Adrenal gland (tissue), 12 donors: Measurements from ENCODE around the gene SOX3. TPM values are rescaled to one million over a fixed set of nuclear protein-coding genes. Genes with fewer than 3 reads are reported as not detected.

ENCODE experiments used
- DNase-seq, 7 donors: peaks; one replicate each; pipeline ENCODE4 v3.0.0-alpha.2; 2019 to 2020
- H3K27ac ChIP-seq, 5 donors: fragments of 200-600 bp; sonication (generic) in 4 of 5; 1 replicate in 3 of 5; 2 replicates in 2 of 5; pipeline versions ENCODE4 v1.5.1 to v1.8.0; 2016 to 2020; ENCODE audit warnings: mild to moderate bottlenecking in 1 of 5
- H3K27me3 ChIP-seq: fragments of 200-600 bp; 2 replicates; pipeline ENCODE4 v1.8.0; 2021
- H3K36me3 ChIP-seq, 2 donors: fragments of 200-600 bp; replicated peaks in 1 of 2; 1 replicate in 1 of 2; 2 replicates in 1 of 2; pipeline versions ENCODE4 v1.5.1 to v1.8.0; 2018 to 2022
- H3K4me1 ChIP-seq, 2 donors: fragments of 200-600 bp; replicated peaks in 1 of 2; 1 replicate in 1 of 2; 2 replicates in 1 of 2; pipeline versions ENCODE4 v1.5.1 to v1.8.0; 2018 to 2021
- H3K4me3 ChIP-seq, 4 donors: fragments of 200-600 bp; sonication (generic) in 3 of 4; one replicate each; pipeline ENCODE4 v1.5.1; 2016 to 2018
- H3K9me3 ChIP-seq, 3 donors: fragments of 200-600 bp; sonication (generic) in 1 of 3; replicated peaks in 1 of 3; 1 replicate in 2 of 3; 2 replicates in 1 of 3; pipeline versions ENCODE4 v1.5.1 to v1.8.0; 2016 to 2021
- POLR2A ChIP-seq, 2 donors: fragments of 450-650 bp; IDR thresholded peaks; one replicate each; pipeline ENCODE4 v1.6.1; 2017; ENCODE audit warnings: antibody characterized with exemption in 2 of 2, mild to moderate bottlenecking in 2 of 2, moderate library complexity in 1 of 2
- WGBS, 4 donors: extraction: QIAGEN DNeasy Blood & Tissue Kit in 2 of 4; methylation state at CpG; one replicate each; pipeline versions ENCODE4 v1.1.5 to v1.1.7; 2013 to 2017; 5-methylcytosine and 5-hydroxymethylcytosine counted together
- intact Hi-C, 2 donors: fragments of 100-400 bp; cut with DNase I; formaldehyde crosslinking; loops; one replicate each; pipeline versions ENCODE4 v1.14.1 to v1.15.0; 2022 to 2023
- polyA plus RNA-seq, 3 donors: library from polyadenylated mRNA; stranded (reverse); fragments of 200-250 nt in 2 of 3; fragments of 350-450 nt in 1 of 3; fragmentation: Illumina TruSeq in 1 of 3; extraction: RNeasy Lipid Tissue Mini Kit (QIAGEN cat#74804) in 1 of 3; gene quantifications; one replicate each; pipeline ENCODE4 v1.2.3, GENCODE V29; 2013 to 2014
- total RNA-seq, 9 donors: library from RNA; depleted of rRNA in 4 of 9; stranded (reverse); fragments of >200 nt in 4 of 9; fragments of 120-200 nt in 1 of 9; fragmentation: NEBNext Ultra II Directional in 1 of 9; extraction: Animal tissue kit (Norgen Biotek cat#: 25700) in 1 of 9; gene quantifications; one replicate each; pipeline versions ENCODE4 v1.1.0 to v1.2.4, GENCODE V29; 2013 to 2023
- TF ChIP-seq, protein P1 (sequence below), 6 experiments: fragments of 450-650 bp in 4 of 6; fragments of 200-600 bp in 2 of 6; sonication (generic) in 1 of 6; IDR thresholded peaks; 1 replicate in 5 of 6; 2 replicates in 1 of 6; pipeline versions ENCODE4 v1.5.1 to v1.8.0; 2016 to 2021; ENCODE audit warnings: antibody characterized with exemption in 6 of 6, mild to moderate bottlenecking in 2 of 6, moderate library complexity in 1 of 6
- donor health status: healthy with polysubstance abuse.
- donor health status: Bipolar disorder and iron deficiency.
- donor health status: DM: yes; HTN: yes; CAD: no.
- donor health status: DM: no; HTN: no; CAD: no.
- donor health status: DM: no; HTN: no; CAD: no.
- donor health status: DM: yes; HTN: yes; CAD: no.

The SOX3 gene
- total and polyA plus RNA-seq, 12 donors = 0.20 to 0.55 (median 0.25) TPM; not detected in 6

GRCh38 chrX:140507223-140507981 is 2.5 kb upstream of the SOX3 start:
- no peak for DNase-seq
- Histone ChIP-seq H3K9me3 (no peaks in the 10 kb centered on the region), H3K27me3 (peaks cover 96% of the 10 kb centered on the region), H3K4me3 (no peak overlapping the region), H3K4me1 (no peaks in the 10 kb centered on the region), H3K36me3 (no peaks in the 10 kb centered on the region), H3K27ac (no peak overlapping the region)
- intact Hi-C loops = no loop called here
- WGBS, 4 donors = 0 to 38% (median 14%) methylated on average over 15 to 36 of the region's 36 CpGs
- TF ChIP-seq, protein P1, sequence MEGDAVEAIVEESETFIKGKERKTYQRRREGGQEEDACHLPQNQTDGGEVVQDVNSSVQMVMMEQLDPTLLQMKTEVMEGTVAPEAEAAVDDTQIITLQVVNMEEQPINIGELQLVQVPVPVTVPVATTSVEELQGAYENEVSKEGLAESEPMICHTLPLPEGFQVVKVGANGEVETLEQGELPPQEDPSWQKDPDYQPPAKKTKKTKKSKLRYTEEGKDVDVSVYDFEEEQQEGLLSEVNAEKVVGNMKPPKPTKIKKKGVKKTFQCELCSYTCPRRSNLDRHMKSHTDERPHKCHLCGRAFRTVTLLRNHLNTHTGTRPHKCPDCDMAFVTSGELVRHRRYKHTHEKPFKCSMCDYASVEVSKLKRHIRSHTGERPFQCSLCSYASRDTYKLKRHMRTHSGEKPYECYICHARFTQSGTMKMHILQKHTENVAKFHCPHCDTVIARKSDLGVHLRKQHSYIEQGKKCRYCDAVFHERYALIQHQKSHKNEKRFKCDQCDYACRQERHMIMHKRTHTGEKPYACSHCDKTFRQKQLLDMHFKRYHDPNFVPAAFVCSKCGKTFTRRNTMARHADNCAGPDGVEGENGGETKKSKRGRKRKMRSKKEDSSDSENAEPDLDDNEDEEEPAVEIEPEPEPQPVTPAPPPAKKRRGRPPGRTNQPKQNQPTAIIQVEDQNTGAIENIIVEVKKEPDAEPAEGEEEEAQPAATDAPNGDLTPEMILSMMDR (IDR thresholded peaks at IDR 0.05) = no peak
- TF ChIP-seq POLR2A (IDR thresholded peaks at IDR 0.05) = no peak

DNA sequence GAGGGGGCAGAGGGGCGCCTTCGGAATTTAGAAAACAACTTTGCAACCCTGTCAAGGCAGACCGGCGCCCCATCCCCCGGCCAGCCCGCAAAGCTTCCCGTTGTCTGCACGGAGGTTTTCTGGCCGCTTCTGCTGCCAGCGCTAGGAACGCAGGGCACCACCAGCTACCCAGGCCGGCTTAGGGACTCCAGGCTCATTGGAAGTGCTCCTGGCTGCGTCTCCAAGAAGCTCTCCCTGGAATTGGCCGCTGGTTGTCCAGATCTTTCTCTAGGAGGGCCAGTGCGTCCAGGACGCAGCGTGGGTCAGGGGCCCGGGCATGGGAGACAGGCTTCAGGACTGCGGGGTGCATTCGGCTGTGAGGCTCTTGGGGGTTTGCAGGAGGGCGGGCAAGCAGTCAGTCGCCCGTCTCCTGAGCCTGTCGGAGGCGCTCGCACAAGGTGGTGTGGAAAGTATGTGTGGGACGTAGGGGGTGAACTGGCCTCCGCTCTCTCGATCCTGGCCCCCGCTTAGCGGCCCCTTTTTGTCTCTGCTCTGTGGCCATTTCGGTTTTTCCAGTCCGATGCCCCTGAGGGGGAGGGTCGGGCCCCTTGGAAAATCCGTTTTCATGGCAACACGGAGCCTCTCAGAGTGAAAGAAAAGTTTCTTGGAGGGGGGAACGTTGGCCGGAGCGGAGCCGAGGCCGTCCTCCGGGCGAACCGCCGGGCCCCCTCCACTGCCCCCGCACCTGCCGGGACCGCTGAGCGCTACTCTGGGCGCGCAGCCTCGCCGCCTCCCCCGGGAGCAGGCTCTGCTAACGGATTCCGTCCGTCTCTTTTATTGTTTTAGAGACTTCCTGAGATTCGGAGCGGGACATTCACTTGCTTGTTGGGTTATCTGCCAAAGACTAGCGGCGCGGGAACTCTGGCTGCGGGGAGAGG is 810 bp upstream of the SOX3 start:
- WGBS, 4 donors = 0 to 37% (median 14%) methylated on average over 16 to 63 of the region's 63 CpGs
- TF ChIP-seq, protein P1 (IDR thresholded peaks at IDR 0.05) = no peak
- no peak for TF ChIP-seq POLR2A (IDR thresholded peaks at IDR 0.05)
- no peak for DNase-seq
- intact Hi-C loops = no loop called here
- Histone ChIP-seq H3K27ac (no peak overlapping the region), H3K27me3 (peaks cover 96% of the 10 kb centered on the region), H3K4me1 (no peaks in the 10 kb centered on the region), H3K36me3 (no peaks in the 10 kb centered on the region), H3K9me3 (no peaks in the 10 kb centered on the region), H3K4me3 (no peak overlapping the region)

DNA sequence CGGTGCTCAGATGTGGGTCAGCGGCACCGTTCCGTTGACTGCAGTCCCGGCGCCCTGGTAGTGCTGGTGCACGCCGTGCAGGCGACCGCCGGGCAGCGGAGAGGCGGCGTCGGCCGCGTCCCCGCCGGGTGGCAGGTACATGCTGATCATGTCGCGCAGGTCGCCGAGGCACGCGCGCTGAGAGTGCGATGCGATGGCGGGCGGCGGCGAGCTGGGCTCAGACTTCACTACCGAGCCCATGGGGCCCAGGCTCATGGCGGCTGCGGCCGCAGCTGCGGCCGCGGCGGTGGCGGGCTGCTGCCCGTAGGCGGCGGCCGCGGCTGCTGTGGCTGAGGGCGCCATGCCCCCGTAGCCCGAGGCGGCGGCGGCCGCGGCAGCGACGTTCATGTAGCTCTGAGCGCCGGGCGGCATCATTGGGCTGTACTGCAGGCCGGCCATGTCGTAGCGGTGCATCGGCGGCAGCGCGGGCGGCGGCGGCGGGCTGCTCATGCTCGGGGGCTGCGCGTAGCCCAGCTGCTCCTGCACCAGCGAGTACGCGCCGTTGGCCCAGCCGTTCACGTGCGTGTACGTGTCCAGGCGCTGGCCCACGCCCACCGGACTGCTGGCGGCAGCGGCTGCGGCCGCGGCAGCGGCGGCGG is 1.0 kb downstream of the SOX3 start:
- Histone ChIP-seq H3K9me3 (no peaks in the 10 kb centered on the region), H3K4me1 (no peaks in the 10 kb centered on the region), H3K27me3 (peaks cover 96% of the 10 kb centered on the region), H3K36me3 (no peaks in the 10 kb centered on the region), H3K27ac (no peak overlapping the region), H3K4me3 (peak overlapping the region in 1 of 4 donors; percentile 48)
- intact Hi-C loops = no loop called here
- TF ChIP-seq, protein P1 (IDR thresholded peaks at IDR 0.05) = peak in 2 of 6 experiments; percentile 14 to 15
- TF ChIP-seq POLR2A (IDR thresholded peaks at IDR 0.05) = no peak
- WGBS, 4 donors = 1 to 40% (median 28%) methylated on average over 3 to 88 of the region's 92 CpGs; no CpG with 5 or more reads in 1 of the 4 donors
- peak in 6 of 7 donors; percentile 20 to 44 (median 25) for DNase-seq

DNA sequence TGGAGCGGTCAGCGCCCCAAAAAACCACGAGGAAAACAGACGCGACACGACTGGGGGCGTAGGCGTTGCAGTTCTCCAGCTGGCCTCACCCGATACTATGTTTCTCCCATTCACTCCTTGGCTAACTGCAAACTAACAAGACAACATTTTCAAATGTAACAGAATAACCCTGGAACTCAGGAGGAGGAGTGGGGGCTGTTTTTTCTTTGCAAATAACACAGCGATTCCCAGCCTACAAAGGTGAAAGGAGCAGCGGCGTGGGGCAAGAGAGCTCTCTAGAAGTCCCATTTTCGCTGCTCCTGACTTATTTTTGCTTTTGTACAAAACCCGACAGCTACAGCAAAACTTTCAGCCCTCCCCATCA is 1.6 kb downstream of the SOX3 start:
- peaks cover 90% of the 10 kb centered on the region for H3K27me3 ChIP-seq
- no peak for DNase-seq
- intact Hi-C loops = no loop called here
- no peaks in the 10 kb centered on the region for H3K9me3 ChIP-seq
- no peak overlapping the region for H3K27ac ChIP-seq
- TF ChIP-seq POLR2A (IDR thresholded peaks at IDR 0.05) = no peak
- H3K36me3 ChIP-seq = no peaks in the 10 kb centered on the region
- H3K4me1 ChIP-seq = no peaks in the 10 kb centered on the region
- 3 to 37% (median 31%) methylated on average over 14 of the region's 14 CpGs; no CpG with 5 or more reads in 1 of the 4 donors for WGBS, 4 donors
- H3K4me3 ChIP-seq = peak overlapping the region in 1 of 4 donors; percentile 48
